NCI-H2029 treated with DMSO at 0.1 percent for 48 hours (cell line): Measurements from ENCODE around the gene TMIGD3.

Source experiments
- DNase-seq: peaks from one replicate; lab custom pipeline; 2025; lab: John Stamatoyannopoulos, UW

Gene TMIGD3

DNA sequence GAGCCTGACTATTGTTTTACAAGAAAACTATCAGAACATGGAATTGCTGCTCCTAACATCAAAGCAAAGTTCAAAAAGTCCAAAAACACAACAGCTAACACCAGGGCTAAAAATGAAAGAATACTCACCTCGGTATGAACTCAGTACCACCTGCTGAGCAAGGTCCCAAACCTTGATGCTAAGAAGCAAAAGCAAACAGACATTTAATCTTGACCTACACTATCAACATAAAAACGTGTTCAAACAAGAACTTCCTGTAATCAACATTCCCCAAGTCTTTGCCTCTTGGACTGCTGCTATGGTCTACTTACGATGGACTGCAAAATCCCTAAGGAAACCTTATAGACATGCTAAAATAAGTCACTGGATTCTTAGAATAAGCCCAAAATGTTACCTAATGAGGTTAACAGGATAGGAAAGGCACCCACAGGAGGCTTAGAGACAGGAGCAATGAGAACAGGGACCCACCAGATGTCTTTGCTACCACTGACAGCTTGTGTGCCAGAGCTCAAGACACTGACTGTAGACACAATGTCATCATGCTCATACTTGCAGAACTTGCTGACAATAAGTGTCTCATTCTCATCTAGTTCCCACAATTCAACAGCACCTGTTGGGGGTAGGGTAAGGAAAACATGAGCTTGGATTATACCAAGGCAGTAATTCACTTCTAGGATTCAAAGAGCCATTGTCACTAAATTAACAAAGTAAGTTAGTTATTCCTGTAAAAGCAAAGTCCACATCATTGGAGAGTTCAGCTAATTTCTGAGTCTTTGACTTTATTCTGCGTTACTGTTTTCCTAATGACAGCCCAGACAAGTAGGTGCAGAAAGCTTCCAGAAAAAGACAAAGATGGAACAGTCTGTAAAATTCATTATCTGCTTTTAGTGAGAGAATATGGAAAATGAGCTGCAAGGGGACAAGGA lies 56.2 kb downstream of the TMIGD3 start:
- no peak for DNase-seq

DNA sequence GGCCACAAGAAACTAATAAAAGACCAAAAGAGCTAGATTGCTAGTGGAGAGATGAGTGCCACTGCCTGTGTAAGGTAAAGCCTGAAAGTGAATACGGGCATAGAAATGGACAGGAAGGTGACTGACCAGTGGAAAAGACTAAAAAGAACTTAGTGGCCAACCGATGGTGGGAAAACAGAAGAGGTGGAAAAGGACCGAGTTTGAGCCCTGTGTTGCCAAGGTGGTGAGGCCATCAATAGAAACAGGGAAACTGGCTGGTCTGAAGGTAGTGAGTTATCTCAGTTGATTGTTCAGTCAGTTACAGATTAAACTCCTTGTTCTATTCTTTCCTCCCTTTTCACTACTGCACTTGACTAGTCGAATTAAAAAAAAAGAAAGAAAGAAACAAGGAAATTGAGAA lies 56.9 kb downstream of the TMIGD3 start:
- DNase-seq, result no peak

DNA sequence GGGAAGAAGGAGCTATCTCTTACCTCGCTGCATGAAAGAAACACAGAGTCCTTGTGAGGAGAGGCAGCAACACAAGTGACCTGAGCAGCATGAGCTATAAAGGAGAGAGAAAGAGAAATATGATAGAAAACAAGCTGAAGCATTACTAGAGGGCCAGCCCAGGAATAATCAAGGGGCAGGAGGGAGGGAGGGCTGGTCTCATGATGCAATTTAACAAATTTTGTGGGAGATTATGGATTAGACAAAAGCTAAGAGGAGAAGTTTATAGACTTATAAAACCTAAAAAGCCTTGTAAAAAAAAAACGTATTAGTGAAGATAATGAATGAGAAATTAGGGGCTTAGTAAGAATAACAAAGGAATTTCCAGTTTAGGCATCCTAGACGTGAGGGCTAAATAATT lies 59.4 kb downstream of the TMIGD3 start:
- DNase-seq, result no peak

DNA sequence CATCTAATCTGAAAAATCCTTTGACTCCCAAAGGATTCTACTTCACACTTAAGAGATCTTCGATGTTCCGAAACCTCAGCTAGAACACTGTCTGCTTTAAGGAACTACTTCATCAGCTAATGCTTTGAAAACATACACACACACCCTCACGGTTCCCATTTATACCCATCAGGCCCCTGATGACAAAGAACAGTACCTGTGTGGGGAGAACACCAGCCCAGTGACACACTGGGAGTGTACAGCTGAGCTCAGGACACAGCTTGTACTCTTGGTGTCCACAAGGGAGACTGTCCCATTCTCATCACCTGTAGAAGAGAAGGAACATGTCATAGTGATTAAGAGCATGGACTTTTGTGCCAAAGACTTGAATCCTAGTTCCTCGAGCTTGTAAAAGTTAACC lies 61.0 kb downstream of the TMIGD3 start:
- no peak for DNase-seq

GRCh38 chr1:111441573-111442192 lies 61.8 kb downstream of the TMIGD3 start:
- DNase-seq, result no peak

GRCh38 chr1:111439461-111440351 lies 63.7 kb downstream of the TMIGD3 start:
- no peak for DNase-seq

DNA sequence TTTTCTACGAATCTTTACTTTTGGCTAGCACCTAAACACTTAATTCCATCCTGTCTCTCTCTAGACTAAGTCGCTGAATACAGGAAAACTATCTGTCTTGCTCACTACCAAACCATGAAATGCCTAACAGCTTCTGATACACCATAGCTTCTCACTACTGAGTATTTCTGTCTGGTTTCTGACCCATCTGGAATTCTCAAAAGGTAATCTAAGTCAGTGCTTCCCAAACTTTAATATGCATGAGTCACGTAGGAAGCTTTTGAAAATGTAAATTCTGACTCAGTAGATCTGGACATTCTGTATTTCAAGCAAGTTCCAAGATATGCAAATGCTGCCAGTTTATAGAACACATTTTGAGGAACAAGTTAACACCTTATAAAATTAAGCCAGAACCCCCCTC lies 66.7 kb downstream of the TMIGD3 start:
- DNase-seq, result no peak
